ENCODE results near the gene MROH8. TPM values are rescaled to one million over a fixed set of nuclear protein-coding genes. Genes with fewer than 3 reads are reported as not detected.

The MROH8 gene
- total RNA-seq, 1 experiment from 2014 or later = 0.50 TPM

- ChIA-PET POLR2A (no interaction called here), CTCF (no interaction called here)
- Mint-ChIP-seq H3K4me1 (no peaks in the 10 kb centered on the region), H3K27ac (no peak overlapping the region), H3K9me3 (no peaks in the 10 kb centered on the region), H3K27me3 (ENCODE audit: low read depth) (no peaks in the 10 kb centered on the region), H3K4me3 (no peak overlapping the region), H3K36me3 (peaks cover 36% of the 10 kb centered on the region)
- TF ChIP-seq NR1H2 (CRISPR knock-in tag; IDR thresholded peaks at IDR 0.05) = no peak
- TF ChIP-seq PREB (CRISPR knock-in tag; IDR thresholded peaks at IDR 0.05; ENCODE audit: borderline replicate concordance) = no peak
- TF ChIP-seq CREM (CRISPR knock-in tag; IDR thresholded peaks at IDR 0.05) = no peak
- TF ChIP-seq ATF3 (CRISPR knock-in tag; conservative IDR thresholded peaks at IDR 0.05) = no peak
- TF ChIP-seq, protein P1, sequence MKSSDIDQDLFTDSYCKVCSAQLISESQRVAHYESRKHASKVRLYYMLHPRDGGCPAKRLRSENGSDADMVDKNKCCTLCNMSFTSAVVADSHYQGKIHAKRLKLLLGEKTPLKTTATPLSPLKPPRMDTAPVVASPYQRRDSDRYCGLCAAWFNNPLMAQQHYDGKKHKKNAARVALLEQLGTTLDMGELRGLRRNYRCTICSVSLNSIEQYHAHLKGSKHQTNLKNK (CRISPR knock-in tag; IDR thresholded peaks at IDR 0.05) = no peak
- TF ChIP-seq TEAD1 (CRISPR knock-in tag; IDR thresholded peaks at IDR 0.05) = no peak
- TF ChIP-seq, protein P2, sequence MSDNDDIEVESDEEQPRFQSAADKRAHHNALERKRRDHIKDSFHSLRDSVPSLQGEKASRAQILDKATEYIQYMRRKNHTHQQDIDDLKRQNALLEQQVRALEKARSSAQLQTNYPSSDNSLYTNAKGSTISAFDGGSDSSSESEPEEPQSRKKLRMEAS (CRISPR knock-in tag; IDR thresholded peaks at IDR 0.05) = no peak
- no peak for TF ChIP-seq ZNF671 (CRISPR knock-in tag; IDR thresholded peaks at IDR 0.05)
- TF ChIP-seq, protein P3, sequence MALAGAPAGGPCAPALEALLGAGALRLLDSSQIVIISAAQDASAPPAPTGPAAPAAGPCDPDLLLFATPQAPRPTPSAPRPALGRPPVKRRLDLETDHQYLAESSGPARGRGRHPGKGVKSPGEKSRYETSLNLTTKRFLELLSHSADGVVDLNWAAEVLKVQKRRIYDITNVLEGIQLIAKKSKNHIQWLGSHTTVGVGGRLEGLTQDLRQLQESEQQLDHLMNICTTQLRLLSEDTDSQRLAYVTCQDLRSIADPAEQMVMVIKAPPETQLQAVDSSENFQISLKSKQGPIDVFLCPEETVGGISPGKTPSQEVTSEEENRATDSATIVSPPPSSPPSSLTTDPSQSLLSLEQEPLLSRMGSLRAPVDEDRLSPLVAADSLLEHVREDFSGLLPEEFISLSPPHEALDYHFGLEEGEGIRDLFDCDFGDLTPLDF (CRISPR knock-in tag; IDR thresholded peaks at IDR 0.05) = no peak
- TF ChIP-seq ZNF423 (CRISPR knock-in tag; IDR thresholded peaks at IDR 0.05) = no peak
- no peak for TF ChIP-seq NFYB (CRISPR knock-in tag; conservative IDR thresholded peaks at IDR 0.05; ENCODE audit: low read depth)
- TF ChIP-seq, protein P4, sequence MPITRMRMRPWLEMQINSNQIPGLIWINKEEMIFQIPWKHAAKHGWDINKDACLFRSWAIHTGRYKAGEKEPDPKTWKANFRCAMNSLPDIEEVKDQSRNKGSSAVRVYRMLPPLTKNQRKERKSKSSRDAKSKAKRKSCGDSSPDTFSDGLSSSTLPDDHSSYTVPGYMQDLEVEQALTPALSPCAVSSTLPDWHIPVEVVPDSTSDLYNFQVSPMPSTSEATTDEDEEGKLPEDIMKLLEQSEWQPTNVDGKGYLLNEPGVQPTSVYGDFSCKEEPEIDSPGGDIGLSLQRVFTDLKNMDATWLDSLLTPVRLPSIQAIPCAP (CRISPR knock-in tag; IDR thresholded peaks at IDR 0.05) = no peak
- no peak for TF ChIP-seq CTCF (IDR thresholded peaks at IDR 0.05)
- TF ChIP-seq, protein P5, sequence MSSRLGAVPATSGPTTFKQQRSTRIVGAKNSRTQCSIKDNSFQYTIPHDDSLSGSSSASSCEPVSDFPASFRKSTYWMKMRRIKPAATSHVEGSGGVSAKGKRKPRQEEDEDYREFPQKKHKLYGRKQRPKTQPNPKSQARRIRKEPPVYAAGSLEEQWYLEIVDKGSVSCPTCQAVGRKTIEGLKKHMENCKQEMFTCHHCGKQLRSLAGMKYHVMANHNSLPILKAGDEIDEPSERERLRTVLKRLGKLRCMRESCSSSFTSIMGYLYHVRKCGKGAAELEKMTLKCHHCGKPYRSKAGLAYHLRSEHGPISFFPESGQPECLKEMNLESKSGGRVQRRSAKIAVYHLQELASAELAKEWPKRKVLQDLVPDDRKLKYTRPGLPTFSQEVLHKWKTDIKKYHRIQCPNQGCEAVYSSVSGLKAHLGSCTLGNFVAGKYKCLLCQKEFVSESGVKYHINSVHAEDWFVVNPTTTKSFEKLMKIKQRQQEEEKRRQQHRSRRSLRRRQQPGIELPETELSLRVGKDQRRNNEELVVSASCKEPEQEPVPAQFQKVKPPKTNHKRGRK (CRISPR knock-in tag; IDR thresholded peaks at IDR 0.05; ENCODE audit: borderline replicate concordance) = no peak
- DNase-seq (ENCODE audit: low spot score) (no peak), ATAC-seq (no peak)
These were observed 113.2 kb downstream of the MROH8 start for GRCh38 chr20:37066168-37066567.

DNA sequence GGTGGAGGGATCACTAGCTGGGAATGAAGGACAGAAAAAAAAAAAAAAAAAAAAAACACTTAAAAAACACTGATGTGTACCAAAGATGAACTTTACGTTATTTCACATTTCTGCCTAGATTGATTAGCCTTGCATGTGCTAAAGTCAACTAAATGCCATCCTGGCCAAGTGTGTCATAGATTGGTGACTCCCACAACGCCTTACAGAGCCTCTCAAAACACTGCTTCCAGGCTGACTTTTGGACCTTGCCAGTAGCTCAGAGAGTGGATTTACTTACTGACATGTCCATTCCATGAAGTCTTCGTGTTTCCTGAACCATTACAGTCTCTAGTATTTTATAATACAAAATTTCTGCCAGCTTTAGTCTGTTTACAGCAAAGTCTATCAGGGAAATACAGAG lies 124.1 kb downstream of the MROH8 start:
- POLR2A ChIA-PET = no interaction called here
- Mint-ChIP-seq H3K4me3 (no peak overlapping the region), H3K4me1 (no peaks in the 10 kb centered on the region), H3K27me3 (ENCODE audit: low read depth) (no peaks in the 10 kb centered on the region), H3K27ac (no peak overlapping the region), H3K36me3 (peaks cover 61% of the 10 kb centered on the region), H3K9me3 (no peaks in the 10 kb centered on the region)
- ATAC-seq = no peak
- no peak for DNase-seq (ENCODE audit: low spot score)
- CTCF ChIA-PET = no interaction called here
- TF ChIP-seq CBFB (CRISPR knock-in tag; IDR thresholded peaks at IDR 0.05; ENCODE audit: low read depth) = no peak
- TF ChIP-seq ZNF317 (CRISPR knock-in tag; IDR thresholded peaks at IDR 0.05; ENCODE audit: borderline replicate concordance, low read depth) = no peak
- TF ChIP-seq CREM (CRISPR knock-in tag; IDR thresholded peaks at IDR 0.05) = no peak
- no peak for TF ChIP-seq FOXJ3 (CRISPR knock-in tag; IDR thresholded peaks at IDR 0.05; ENCODE audit: borderline replicate concordance)
- no peak for TF ChIP-seq PRRX2 (CRISPR knock-in tag; IDR thresholded peaks at IDR 0.05)
- no peak for TF ChIP-seq RORB (CRISPR knock-in tag; IDR thresholded peaks at IDR 0.05)
- TF ChIP-seq CREB1 (CRISPR knock-in tag; IDR thresholded peaks at IDR 0.05) = no peak
- TF ChIP-seq TEAD1 (CRISPR knock-in tag; IDR thresholded peaks at IDR 0.05) = no peak
- TF ChIP-seq HMGA2 (CRISPR knock-in tag; IDR thresholded peaks at IDR 0.05) = no peak
- no peak for TF ChIP-seq TCF7 (CRISPR knock-in tag; IDR thresholded peaks at IDR 0.05; ENCODE audit: low read depth)
- TF ChIP-seq TP53 (CRISPR knock-in tag; IDR thresholded peaks at IDR 0.05) = no peak
- TF ChIP-seq, protein P2 (CRISPR knock-in tag; IDR thresholded peaks at IDR 0.05) = no peak
- TF ChIP-seq, protein P6, sequence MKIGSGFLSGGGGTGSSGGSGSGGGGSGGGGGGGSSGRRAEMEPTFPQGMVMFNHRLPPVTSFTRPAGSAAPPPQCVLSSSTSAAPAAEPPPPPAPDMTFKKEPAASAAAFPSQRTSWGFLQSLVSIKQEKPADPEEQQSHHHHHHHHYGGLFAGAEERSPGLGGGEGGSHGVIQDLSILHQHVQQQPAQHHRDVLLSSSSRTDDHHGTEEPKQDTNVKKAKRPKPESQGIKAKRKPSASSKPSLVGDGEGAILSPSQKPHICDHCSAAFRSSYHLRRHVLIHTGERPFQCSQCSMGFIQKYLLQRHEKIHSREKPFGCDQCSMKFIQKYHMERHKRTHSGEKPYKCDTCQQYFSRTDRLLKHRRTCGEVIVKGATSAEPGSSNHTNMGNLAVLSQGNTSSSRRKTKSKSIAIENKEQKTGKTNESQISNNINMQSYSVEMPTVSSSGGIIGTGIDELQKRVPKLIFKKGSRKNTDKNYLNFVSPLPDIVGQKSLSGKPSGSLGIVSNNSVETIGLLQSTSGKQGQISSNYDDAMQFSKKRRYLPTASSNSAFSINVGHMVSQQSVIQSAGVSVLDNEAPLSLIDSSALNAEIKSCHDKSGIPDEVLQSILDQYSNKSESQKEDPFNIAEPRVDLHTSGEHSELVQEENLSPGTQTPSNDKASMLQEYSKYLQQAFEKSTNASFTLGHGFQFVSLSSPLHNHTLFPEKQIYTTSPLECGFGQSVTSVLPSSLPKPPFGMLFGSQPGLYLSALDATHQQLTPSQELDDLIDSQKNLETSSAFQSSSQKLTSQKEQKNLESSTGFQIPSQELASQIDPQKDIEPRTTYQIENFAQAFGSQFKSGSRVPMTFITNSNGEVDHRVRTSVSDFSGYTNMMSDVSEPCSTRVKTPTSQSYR (CRISPR knock-in tag; IDR thresholded peaks at IDR 0.05) = no peak
- TF ChIP-seq, protein P1 (CRISPR knock-in tag; IDR thresholded peaks at IDR 0.05) = no peak
- TF ChIP-seq NR3C1 (CRISPR knock-in tag; conservative IDR thresholded peaks at IDR 0.05; ENCODE audit: low read depth) = no peak
